Prostate gland (tissue), 2 donors: ENCODE results near the gene SAMD10.
"Not testable (repeated sequence)": the region's sequence is repeated elsewhere in the genome, so short reads cannot be mapped to it uniquely, and the experiment has no call there.

Source experiments
- POLR2A ChIP-seq: fragments of 450-650 bp; IDR thresholded peaks from one replicate; pipeline ENCODE4 v1.6.1; 2016; ENCODE audit warnings: antibody characterized with exemption, mild to moderate bottlenecking
- POLR2AphosphoS5 ChIP-seq: sonication (generic); formaldehyde crosslinking; IDR thresholded peaks from one replicate; pipeline ENCODE4 v1.6.1; 2017; ENCODE audit warnings: antibody characterized with exemption
- TF ChIP-seq, protein P1 (sequence below), 4 experiments: fragments of 200-600 bp in 2 of 4; fragments of 450-650 bp in 2 of 4; sonication (generic) in 2 of 4; IDR thresholded peaks; 1 replicate in 3 of 4; 2 replicates in 1 of 4; pipeline ENCODE4 v1.5.1; 2016 to 2019; ENCODE audit warnings: antibody characterized with exemption in 4 of 4, mild to moderate bottlenecking in 2 of 4, moderate library complexity in 2 of 4

DNA sequence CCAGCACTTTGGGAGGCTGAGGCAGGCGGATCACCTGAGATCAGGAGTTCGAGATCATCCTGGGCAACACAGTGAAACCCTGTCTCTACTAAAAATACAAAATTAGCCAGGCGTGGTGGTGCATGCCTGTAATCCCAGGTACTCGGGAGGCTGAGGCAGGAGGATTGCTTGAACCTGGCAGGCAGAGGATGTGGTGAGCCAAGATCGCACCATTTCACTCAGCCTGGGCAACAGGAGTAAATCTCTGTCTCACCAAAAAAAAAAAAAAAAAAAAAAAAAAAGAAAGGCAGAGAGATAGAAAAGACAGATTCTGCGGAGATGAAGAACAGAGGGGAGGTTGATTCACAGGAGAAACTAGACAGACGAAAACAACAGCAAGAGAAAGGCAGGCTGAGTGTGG lies 2.9 kb downstream of the SAMD10 start:
- TF ChIP-seq, protein P1, sequence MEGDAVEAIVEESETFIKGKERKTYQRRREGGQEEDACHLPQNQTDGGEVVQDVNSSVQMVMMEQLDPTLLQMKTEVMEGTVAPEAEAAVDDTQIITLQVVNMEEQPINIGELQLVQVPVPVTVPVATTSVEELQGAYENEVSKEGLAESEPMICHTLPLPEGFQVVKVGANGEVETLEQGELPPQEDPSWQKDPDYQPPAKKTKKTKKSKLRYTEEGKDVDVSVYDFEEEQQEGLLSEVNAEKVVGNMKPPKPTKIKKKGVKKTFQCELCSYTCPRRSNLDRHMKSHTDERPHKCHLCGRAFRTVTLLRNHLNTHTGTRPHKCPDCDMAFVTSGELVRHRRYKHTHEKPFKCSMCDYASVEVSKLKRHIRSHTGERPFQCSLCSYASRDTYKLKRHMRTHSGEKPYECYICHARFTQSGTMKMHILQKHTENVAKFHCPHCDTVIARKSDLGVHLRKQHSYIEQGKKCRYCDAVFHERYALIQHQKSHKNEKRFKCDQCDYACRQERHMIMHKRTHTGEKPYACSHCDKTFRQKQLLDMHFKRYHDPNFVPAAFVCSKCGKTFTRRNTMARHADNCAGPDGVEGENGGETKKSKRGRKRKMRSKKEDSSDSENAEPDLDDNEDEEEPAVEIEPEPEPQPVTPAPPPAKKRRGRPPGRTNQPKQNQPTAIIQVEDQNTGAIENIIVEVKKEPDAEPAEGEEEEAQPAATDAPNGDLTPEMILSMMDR (IDR thresholded peaks at IDR 0.05): not testable (repeated sequence)
- not testable (repeated sequence) for TF ChIP-seq POLR2A, POLR2AphosphoS5
